ENCODE results near the gene C2CD4B. TPM values are rescaled to one million over a fixed set of nuclear protein-coding genes. Genes with fewer than 3 reads are reported as not detected.

Gene C2CD4B
- total RNA-seq, 1 experiment from 2014 or later: 1.3 TPM

GRCh38 chr15:62141643-62142588 lies 23.2 kb downstream of the C2CD4B start:
- CTCF ChIA-PET: interaction anchor here (0.6 to 1.0 kb wide), 3 partner anchors 45 to 82 kb away, joined by 3 read pairs; partner anchors contain the start of genes C2CD4A and VPS13C
- Mint-ChIP-seq H3K36me3 (peaks cover 7% of the 10 kb centered on the region; the same call in 1 of the 2 replicates), H3K4me1 (peaks cover 23% of the 10 kb centered on the region), H3K27me3 (ENCODE audit: low read depth) (peaks cover 9% of the 10 kb centered on the region), H3K4me3 (no peak overlapping the region), H3K9me3 (peaks cover 13% of the 10 kb centered on the region), H3K27ac (no peak overlapping the region)
- ATAC-seq: no peak; the same call in 1 of the 2 replicates
- POLR2A ChIA-PET: no interaction called here
- no peak for DNase-seq (ENCODE audit: low spot score)
- TF ChIP-seq FOXJ3 (CRISPR knock-in tag; IDR thresholded peaks at IDR 0.05; ENCODE audit: borderline replicate concordance) (no peak), ESRRA (CRISPR knock-in tag; IDR thresholded peaks at IDR 0.05; ENCODE audit: borderline replicate concordance) (no peak), ZNF425 (CRISPR knock-in tag; conservative IDR thresholded peaks at IDR 0.05) (no peak), AR (CRISPR knock-in tag; IDR thresholded peaks at IDR 0.05) (no peak), ZBTB21 (CRISPR knock-in tag; IDR thresholded peaks at IDR 0.05; ENCODE audit: borderline replicate concordance) (no peak), NFYB (CRISPR knock-in tag; conservative IDR thresholded peaks at IDR 0.05; ENCODE audit: low read depth) (no peak), MXD4 (CRISPR knock-in tag; IDR thresholded peaks at IDR 0.05; ENCODE audit: borderline replicate concordance) (no peak), PRRX2 (CRISPR knock-in tag; IDR thresholded peaks at IDR 0.05) (no peak), TEAD1 (CRISPR knock-in tag; IDR thresholded peaks at IDR 0.05) (no peak), STAT6 (CRISPR knock-in tag; conservative IDR thresholded peaks at IDR 0.05; ENCODE audit: low read depth) (no peak), OVOL2 (CRISPR knock-in tag; IDR thresholded peaks at IDR 0.05; ENCODE audit: borderline replicate concordance) (no peak), ZNF532 (CRISPR knock-in tag; IDR thresholded peaks at IDR 0.05; ENCODE audit: borderline replicate concordance) (no peak), FOXP1 (CRISPR knock-in tag; IDR thresholded peaks at IDR 0.05; ENCODE audit: borderline replicate concordance) (no peak), ZNF121 (CRISPR knock-in tag; IDR thresholded peaks at IDR 0.05) (no peak), TP53 (CRISPR knock-in tag; IDR thresholded peaks at IDR 0.05) (no peak), CTCF (IDR thresholded peaks at IDR 0.05) (no peak)
- TF ChIP-seq, protein P1, sequence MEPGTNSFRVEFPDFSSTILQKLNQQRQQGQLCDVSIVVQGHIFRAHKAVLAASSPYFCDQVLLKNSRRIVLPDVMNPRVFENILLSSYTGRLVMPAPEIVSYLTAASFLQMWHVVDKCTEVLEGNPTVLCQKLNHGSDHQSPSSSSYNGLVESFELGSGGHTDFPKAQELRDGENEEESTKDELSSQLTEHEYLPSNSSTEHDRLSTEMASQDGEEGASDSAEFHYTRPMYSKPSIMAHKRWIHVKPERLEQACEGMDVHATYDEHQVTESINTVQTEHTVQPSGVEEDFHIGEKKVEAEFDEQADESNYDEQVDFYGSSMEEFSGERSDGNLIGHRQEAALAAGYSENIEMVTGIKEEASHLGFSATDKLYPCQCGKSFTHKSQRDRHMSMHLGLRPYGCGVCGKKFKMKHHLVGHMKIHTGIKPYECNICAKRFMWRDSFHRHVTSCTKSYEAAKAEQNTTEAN (CRISPR knock-in tag; IDR thresholded peaks at IDR 0.05): no peak
- TF ChIP-seq, protein P2, sequence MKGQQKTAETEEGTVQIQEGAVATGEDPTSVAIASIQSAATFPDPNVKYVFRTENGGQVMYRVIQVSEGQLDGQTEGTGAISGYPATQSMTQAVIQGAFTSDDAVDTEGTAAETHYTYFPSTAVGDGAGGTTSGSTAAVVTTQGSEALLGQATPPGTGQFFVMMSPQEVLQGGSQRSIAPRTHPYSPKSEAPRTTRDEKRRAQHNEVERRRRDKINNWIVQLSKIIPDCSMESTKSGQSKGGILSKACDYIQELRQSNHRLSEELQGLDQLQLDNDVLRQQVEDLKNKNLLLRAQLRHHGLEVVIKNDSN (CRISPR knock-in tag; IDR thresholded peaks at IDR 0.05): no peak
- TF ChIP-seq, protein P3, sequence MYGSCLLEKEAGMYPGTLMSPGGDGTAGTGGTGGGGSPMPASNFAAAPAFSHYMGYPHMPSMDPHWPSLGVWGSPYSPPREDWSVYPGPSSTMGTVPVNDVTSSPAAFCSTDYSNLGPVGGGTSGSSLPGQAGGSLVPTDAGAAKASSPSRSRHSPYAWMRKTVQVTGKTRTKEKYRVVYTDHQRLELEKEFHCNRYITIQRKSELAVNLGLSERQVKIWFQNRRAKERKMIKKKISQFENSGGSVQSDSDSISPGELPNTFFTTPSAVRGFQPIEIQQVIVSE (CRISPR knock-in tag; IDR thresholded peaks at IDR 0.05; ENCODE audit: borderline replicate concordance): no peak

All from WTC11 (cell line).